ENCODE measurements around the gene NQO2.
"Not testable (repeated sequence)": the region's sequence is repeated elsewhere in the genome, so short reads cannot be mapped to it uniquely, and the experiment has no call there.

DNA sequence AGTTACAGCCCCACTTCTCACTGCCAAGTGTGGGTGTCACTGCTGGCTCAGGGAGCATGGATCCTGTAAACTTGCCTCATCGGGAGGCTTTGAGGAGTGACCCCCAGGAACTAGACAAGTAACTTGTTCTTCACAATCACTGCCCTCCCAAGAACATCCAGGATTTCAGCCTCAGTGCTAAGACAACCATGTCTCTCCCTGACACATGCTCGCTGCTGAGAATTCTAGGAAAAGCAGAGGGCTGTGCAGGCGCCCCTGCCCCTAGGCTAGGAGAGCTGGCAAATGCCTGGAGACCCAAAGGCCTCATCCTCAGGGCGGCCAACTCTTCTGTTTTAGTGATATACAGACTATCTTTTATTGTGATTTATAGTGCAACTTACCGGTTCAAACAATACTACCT lies 3.5 kb downstream of the NQO2 start:
- TF ChIP-seq, protein P1, sequence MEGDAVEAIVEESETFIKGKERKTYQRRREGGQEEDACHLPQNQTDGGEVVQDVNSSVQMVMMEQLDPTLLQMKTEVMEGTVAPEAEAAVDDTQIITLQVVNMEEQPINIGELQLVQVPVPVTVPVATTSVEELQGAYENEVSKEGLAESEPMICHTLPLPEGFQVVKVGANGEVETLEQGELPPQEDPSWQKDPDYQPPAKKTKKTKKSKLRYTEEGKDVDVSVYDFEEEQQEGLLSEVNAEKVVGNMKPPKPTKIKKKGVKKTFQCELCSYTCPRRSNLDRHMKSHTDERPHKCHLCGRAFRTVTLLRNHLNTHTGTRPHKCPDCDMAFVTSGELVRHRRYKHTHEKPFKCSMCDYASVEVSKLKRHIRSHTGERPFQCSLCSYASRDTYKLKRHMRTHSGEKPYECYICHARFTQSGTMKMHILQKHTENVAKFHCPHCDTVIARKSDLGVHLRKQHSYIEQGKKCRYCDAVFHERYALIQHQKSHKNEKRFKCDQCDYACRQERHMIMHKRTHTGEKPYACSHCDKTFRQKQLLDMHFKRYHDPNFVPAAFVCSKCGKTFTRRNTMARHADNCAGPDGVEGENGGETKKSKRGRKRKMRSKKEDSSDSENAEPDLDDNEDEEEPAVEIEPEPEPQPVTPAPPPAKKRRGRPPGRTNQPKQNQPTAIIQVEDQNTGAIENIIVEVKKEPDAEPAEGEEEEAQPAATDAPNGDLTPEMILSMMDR (IDR thresholded peaks at IDR 0.05): not testable (repeated sequence)
- TF ChIP-seq TEAD4 (IDR thresholded peaks at IDR 0.05; ENCODE audit: borderline replicate concordance, insufficient read depth); CHD2 (IDR thresholded peaks at IDR 0.05; ENCODE audit: low read length, partially characterized antibody); EZH2phosphoT487 (IDR thresholded peaks at IDR 0.05; ENCODE audit: borderline replicate concordance, low read depth); EP300 (IDR thresholded peaks at IDR 0.05; ENCODE audit: borderline replicate concordance in 1 of 2, low read depth in 1 of 2, low read length in 1 of 2); SMC3 (IDR thresholded peaks at IDR 0.05; ENCODE audit: low read depth, low read length); FOSL2 (IDR thresholded peaks at IDR 0.05; ENCODE audit: borderline replicate concordance, low read depth): not testable (repeated sequence)
